Fibroblast of skin of scalp (primary cell): ENCODE results near the gene ZNF827.

ENCODE experiments used
- DNase-seq: peaks from one replicate; pipeline ENCODE4 v3.0.0-alpha.2; 2013

Gene ZNF827

GRCh38 chr4:145796346-145796745 lies 142.3 kb downstream of the ZNF827 start:
- DNase-seq: no peak

- DNase-seq: no peak
Measured at GRCh38 chr4:145795521-145795920, 143.1 kb downstream of the ZNF827 start.

GRCh38 chr4:145792429-145792828 lies 146.2 kb downstream of the ZNF827 start:
- DNase-seq: no peak

GRCh38 chr4:145791988-145792387 lies 146.6 kb downstream of the ZNF827 start:
- DNase-seq: no peak

- no peak for DNase-seq
Measured at GRCh38 chr4:145788755-145789154, 149.9 kb downstream of the ZNF827 start.

- DNase-seq: no peak
Measured at GRCh38 chr4:145786830-145787229, 151.8 kb downstream of the ZNF827 start.

GRCh38 chr4:145786261-145786660 lies 152.4 kb downstream of the ZNF827 start:
- no peak for DNase-seq

GRCh38 chr4:145785391-145786008 lies 153.1 kb downstream of the ZNF827 start:
- no peak for DNase-seq

- no peak for DNase-seq
Measured at GRCh38 chr4:145784036-145784435, 154.6 kb downstream of the ZNF827 start.

GRCh38 chr4:145782756-145783155 lies 155.9 kb downstream of the ZNF827 start:
- no peak for DNase-seq

GRCh38 chr4:145781351-145781750 lies 157.3 kb downstream of the ZNF827 start:
- no peak for DNase-seq

GRCh38 chr4:145779319-145779801 lies 159.3 kb downstream of the ZNF827 start:
- no peak for DNase-seq

GRCh38 chr4:145776208-145776607 lies 162.4 kb downstream of the ZNF827 start:
- no peak for DNase-seq

GRCh38 chr4:145775406-145775805 lies 163.2 kb downstream of the ZNF827 start:
- DNase-seq: no peak

- DNase-seq: no peak
Measured at GRCh38 chr4:145774473-145774872, 164.2 kb downstream of the ZNF827 start.

- no peak for DNase-seq
Measured at GRCh38 chr4:145773581-145774234, 164.9 kb downstream of the ZNF827 start.

- no peak for DNase-seq
Measured at GRCh38 chr4:145772347-145772746, 166.3 kb downstream of the ZNF827 start.

GRCh38 chr4:145770124-145770523 lies 168.5 kb downstream of the ZNF827 start:
- DNase-seq: no peak

- DNase-seq: no peak
Measured at GRCh38 chr4:145769450-145770037, 169.1 kb downstream of the ZNF827 start.

GRCh38 chr4:145766273-145766672 lies 172.3 kb downstream of the ZNF827 start:
- DNase-seq: no peak

GRCh38 chr4:145763399-145763798 lies 175.2 kb downstream of the ZNF827 start:
- no peak for DNase-seq

- no peak for DNase-seq
Measured at GRCh38 chr4:145762719-145763118, 175.9 kb downstream of the ZNF827 start.

- no peak for DNase-seq
Measured at GRCh38 chr4:145760961-145761929, 177.4 kb downstream of the ZNF827 start.
